UCSD-AML1 (cell line): Measurements from ENCODE around the gene TASOR.
"Not testable (repeated sequence)": the region's sequence is repeated elsewhere in the genome, so short reads cannot be mapped to it uniquely, and the experiment has no call there.

Source experiments
- DNase-seq: peaks from one replicate; lab custom pipeline; 2025; ENCODE audit not compliant: unreplicated experiment; lab: John Stamatoyannopoulos, UW

The TASOR gene

DNA sequence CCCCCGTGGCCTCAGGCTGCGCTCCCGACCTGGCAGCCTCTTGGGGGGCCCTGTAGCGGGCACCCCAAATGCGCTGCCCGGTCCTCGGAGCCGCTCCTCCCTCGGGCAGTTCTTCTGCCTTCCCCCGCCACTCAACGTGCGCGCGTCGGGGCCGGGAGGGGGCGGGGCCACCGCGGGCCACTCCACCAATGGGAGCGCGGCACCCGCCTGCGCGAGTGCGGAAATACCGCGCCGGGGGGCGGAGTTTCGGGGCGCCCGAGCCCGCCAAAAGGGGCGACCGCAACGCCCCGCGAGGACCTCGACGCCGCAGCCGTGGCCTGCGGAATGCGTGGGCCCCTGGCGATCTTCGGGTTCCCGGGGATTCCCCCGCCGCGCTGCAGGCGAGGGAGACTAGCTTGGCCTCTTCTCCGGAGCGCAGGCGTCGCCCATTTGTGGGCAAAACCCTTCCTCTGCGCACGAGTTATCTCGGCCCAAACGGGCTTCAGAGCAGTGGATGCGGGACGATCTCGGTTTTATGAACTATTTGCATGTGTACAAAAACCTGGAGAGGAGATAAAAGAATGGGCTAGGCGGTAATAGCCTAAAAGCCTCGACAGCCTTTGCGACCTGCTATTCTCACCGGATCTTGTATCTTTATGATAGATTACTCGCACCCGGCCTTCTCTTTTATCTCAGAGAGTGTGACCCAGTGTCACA is at the start of gene TASOR:
TSS of gene TASOR (minus strand) at position 144 of the 696 bp plus-strand sequence. CDS start 259 bp downstream, outside the sequence.
- DNase-seq: peak; percentile 89

DNA sequence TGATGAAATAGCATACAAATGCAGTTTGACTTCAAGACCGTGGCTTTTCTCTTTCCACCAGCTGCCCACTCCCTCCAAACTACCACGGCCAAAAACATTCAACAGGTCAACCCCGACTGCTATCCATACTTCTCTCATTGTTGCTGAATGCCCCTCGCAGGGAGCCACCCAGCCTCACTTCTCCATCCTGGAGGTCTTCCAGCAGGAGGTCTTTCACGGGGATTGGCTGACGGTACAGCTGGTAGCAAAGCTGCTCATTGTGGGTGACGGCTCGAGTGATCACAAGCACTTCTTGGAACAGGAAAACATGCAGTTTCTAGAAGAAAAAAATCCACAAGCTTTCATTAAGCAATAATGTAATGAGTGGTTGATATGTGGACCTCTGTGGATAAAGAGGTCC is 49.0 kb upstream of the TASOR start:
- DNase-seq: no peak

DNA sequence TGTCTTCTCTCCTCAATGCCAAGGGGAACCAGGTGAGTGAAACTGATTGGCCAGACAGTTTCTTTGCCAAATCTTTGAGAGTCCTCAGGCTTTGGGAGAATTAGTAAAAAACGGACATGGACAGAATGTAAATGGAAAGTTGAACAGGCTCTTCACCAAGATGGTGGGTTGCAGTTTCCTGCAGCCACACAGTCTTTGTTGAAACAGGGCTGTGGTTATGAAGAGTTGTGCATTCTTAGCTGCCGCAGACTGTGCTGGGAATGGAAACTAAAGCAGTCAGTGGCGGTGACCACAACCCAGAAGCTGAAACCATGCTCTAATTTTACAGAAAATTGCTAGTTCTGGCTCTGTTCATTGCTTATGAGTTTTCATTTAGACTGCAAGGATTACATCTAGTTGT is 42.1 kb upstream of the TASOR start:
- DNase-seq: no peak

GRCh38 chr3:56724676-56725075 is 41.6 kb upstream of the TASOR start:
- DNase-seq: no peak

- DNase-seq: no peak
Measured at GRCh38 chr3:56720849-56721248, 37.8 kb upstream of the TASOR start.

GRCh38 chr3:56718809-56719208 is 35.7 kb upstream of the TASOR start:
- not testable (repeated sequence) for DNase-seq

DNA sequence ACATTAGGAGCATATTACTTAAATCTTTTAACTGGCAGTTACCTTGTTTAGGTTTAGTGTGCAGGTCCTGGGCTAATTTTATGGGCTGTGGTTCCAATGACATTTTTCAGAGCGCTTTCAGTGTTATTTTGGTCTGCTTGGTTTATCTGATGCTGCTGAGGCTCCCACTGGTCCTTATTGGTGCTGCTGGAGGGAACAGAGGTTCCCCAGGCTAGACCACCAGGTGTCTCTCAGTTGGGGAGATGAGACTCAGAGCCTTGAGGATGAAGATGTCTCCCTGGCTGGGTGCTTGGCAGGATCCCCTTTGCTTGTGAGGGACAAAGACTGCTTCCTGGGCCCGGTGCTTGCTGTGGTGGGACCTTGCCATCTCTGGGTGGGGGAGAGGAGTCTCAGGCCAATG is 28.3 kb upstream of the TASOR start:
- no peak for DNase-seq

- not testable (repeated sequence) for DNase-seq
Measured at GRCh38 chr3:56707412-56707811, 24.3 kb upstream of the TASOR start.

DNA sequence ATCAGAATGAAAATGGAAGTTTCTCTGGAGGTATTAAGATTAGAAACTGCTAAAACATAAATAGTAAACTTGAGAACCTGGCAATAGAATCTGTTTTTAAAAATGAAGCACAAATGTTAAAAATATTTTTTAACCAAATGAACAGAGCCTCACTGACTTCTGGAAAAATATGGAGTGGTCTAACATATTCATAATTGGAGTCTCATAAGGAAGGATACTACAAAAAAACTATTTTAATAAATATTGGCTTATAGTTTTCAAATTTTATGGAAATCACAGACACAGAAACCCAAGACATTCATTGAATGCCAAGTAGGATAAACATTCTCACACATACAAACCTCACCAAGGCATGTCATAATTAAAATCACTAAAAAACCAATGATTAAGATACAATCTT is 23.6 kb upstream of the TASOR start:
- DNase-seq: no peak

DNA sequence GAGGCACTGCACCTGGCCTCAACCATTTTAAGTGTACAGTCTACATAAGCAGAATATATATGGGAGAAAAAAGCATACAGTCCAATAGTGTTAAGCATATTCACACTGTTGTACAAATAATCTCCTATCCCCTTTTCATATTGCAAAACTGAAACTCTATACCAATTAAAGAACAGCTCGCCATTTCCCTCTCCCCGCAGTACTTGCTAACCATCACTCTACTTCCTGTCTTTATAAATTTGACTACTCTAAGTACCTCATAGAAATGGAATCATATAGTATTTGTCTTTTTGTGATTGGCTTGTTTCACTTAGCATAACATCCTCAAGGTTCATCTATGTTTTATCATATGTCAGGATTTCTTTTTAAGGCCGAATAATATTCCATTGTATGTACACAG is 21.6 kb upstream of the TASOR start:
- DNase-seq: no peak

DNA sequence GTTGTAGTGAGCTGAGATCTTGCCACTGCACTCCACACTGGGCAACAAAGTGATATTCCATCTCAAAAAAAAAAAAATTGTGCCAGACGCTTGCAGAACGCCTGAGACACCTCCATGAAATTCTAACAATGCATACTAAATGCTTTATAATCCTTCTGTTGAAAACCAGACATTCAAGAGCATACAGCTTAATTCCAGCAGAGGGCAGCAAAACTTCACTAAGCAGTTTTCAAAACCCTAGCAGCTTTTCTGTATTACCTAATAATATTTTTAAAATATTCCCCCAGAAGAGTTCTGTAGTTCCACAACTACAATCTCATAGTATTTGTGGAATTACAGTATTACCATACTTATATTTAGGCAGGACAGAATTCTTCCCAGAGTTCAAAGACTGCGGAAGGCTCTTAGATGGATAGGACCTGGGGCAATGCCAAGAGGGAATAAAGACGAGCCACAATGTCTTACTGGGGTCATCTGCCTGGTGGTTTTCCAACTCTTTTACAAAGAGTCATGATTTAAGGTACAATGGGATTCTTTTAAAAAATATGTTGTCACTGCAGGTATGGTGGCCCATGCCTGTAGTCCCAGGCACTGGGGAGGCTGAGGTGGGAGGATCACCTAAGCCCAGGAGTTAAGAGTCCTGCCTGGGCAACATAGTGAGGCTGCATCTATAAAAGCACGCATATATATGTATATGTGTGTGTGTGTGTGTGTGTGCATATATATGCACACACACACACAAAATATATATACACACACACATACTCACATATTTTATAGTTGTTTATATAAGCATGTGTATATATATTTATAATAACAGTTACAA is 19.6 kb upstream of the TASOR start:
- DNase-seq: no peak

DNA sequence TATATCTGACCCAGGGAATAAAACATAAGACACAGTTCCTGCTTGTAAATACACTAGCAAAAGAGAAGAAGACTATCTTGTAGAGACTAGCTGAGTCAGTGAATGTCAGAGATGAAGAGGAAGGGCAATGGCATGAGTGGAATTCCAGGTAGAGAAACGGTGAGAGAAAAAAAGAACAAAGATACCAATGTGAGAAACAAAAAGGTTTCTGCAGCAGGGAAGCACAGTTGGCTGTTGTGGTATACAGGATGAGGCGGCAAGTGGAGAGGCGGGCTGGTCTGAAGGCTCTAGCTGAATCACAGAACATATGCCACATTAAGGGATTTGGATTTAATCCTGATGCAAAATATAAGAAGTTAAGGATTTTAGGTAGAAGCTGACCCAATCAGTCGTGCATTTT is 17.1 kb upstream of the TASOR start:
- no peak for DNase-seq

DNA sequence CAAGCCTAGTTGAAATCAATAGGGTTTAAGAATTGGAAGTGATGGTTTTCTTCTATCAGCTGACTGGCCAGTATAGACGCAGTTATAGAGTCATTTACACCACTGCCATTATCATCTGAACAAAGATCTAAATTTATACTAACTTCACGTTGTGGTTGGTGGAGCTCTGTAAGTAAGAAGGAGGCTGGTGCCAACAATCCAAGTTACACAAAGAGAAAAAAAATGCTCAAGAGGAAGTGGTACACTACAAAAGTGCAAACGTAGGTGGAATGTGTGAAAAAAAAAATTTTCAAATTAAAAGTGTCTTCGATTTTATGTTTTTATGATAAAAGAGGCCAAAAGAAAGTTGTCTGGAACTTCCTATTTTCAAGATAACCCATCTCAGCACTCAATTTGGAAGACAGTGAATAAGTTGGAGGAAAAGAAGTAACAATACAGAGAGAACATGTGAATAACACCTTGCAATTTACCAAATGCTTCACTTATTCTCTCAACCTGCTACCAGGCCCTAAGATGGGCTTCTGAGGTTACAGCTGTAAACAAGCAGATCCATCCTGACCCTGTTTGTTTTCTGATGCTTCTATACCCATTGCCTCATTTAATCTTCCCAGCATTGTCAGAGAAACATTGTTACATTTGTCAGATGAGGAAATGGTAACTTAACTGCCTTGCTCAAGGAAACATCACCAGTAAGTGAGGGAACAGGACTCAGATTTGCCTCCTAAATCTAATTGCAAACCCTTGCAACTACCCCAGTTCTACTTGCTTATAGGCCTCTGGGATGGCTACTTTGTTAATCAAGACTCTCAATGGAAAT is 12.0 kb upstream of the TASOR start:
- DNase-seq: no peak

GRCh38 chr3:56693750-56694149 is 10.7 kb upstream of the TASOR start:
- DNase-seq: peak; percentile 47

DNA sequence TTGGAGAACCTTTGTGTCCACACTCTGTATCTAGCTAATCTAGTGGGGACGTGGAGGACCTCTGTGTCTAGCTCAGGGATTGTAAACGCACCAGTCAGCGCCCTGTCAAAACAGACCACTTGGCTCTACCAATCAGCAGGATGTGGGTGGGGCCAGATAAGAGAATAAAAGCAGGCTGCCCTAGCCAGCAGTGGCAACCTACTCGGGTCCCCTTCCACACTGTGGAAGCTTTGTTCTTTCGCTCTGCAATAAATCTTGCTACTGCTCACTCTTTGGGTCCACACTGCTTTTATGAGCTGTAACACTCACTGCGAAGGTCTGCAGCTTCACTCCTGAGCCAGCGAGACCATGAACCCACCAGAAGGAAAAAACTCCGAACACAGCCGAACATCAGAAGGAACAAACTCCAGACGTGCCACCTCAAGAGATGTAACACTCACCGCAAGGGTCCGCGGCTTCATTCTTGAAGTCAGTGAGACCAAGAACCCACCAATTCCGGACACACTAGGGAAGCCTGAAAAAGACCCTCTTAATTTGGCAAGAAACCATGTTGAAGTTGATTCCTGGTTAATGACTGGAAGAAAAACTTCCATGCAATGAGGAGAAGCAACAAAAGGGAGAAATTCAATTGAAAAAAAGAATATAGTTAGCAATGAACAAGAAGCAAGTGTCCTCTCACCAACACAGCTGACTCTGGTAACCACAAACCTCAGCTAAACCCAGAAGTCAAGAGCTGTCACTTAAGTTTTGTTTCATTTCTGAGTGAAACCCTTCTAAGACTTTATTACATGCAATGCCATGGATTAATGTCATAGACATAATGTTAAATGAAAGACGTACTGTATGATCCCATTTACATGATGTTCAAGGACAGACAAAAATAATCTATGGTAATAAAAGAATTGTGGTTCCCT is 9.7 kb upstream of the TASOR start:
- not testable (repeated sequence) for DNase-seq

- not testable (repeated sequence) for DNase-seq
Measured at GRCh38 chr3:56692001-56692365, 8.9 kb upstream of the TASOR start.

GRCh38 chr3:56691165-56692000 is 8.3 kb upstream of the TASOR start:
- DNase-seq: no peak

GRCh38 chr3:56689303-56689702 is 6.2 kb upstream of the TASOR start:
- DNase-seq: no peak

DNA sequence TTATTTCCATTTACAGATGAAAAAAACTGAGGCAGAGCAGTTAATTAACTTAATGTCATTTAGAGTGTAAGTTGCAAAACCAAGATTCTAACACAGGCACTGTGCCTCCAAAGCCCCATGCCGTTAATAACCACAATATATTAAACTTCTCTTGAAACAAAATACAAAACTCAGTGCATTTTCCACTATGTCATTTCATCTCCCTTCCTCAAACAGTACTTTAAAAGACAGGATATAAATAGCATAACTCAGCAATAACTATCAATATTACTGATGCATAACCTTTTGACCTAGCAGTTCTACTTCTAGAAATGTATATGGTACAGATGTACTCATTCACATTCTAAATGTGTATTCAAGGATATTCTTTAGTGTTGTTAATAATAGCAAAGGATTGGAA is 5.1 kb upstream of the TASOR start:
- no peak for DNase-seq

- DNase-seq: no peak
Measured at GRCh38 chr3:56684029-56684428, 964 bp upstream of the TASOR start.
